HEK293 (cell line): ENCODE results near the gene MCOLN1.
"Not testable (repeated sequence)": the region's sequence is repeated elsewhere in the genome, so short reads cannot be mapped to it uniquely, and the experiment has no call there.

Source experiments
- CTCF ChIA-PET: fragments of 350-600 bp; formaldehyde crosslinking; extraction: SDS; loops from one replicate; lab custom pipeline; 2021; ENCODE audit warnings: antibody characterized with exemption; lab: Yijun Ruan, JAX
- POLR2A ChIA-PET: fragments of 300-600 bp; formaldehyde crosslinking; extraction: SDS; loops from one replicate; lab custom pipeline; 2020; ENCODE audit warnings: antibody characterized with exemption, inconsistent platforms; lab: Yijun Ruan, JAX
- H3K27ac ChIP-seq: fragments of 200-500 bp; sonication (Bioruptor generic); 2 replicates; pipeline ENCODE4 v1.5.1; 2014; ENCODE audit warnings: low read depth, low read length, control low read depth, inconsistent platforms; ENCODE audit errors: extremely low read depth
- H3K36me3 ChIP-seq, 2 experiments: fragments of 200-500 bp in 1 of 2; sonication (Bioruptor generic) in 1 of 2; 1 replicate in 1 of 2; 2 replicates in 1 of 2; pipeline ENCODE4 v1.5.1; 2014 to 2017; ENCODE audit warnings: inconsistent platforms in 2 of 2, low read length in 2 of 2; ENCODE audit not compliant: control insufficient read depth in 2 of 2, insufficient read depth in 1 of 2
- H3K4me1 ChIP-seq: fragments of 200-500 bp; sonication (Bioruptor generic); 2 replicates; pipeline ENCODE4 v1.5.1; 2014; ENCODE audit warnings: mild to moderate bottlenecking, low read length, inconsistent platforms; ENCODE audit not compliant: control insufficient read depth, insufficient read depth
- H3K4me3 ChIP-seq: 2 replicates; pipeline ENCODE4 v1.5.1; 2011; ENCODE audit warnings: low read depth, mild to moderate bottlenecking, control low read depth, low read length, moderate library complexity
- H3K9me3 ChIP-seq: fragments of 200-500 bp; sonication (Bioruptor generic); 2 replicates; pipeline ENCODE4 v1.5.1; 2014; ENCODE audit warnings: low read depth, low read length, inconsistent platforms; ENCODE audit not compliant: control insufficient read depth, insufficient read depth
- GLIS2 ChIP-seq: fragments of 450-650 bp; formaldehyde crosslinking; IDR thresholded peaks from 2 replicates; pipeline ENCODE4 v1.5.1; 2016; ENCODE audit warnings: missing biosample characterization, missing genetic modification characterization
- MZF1 ChIP-seq: fragments of 450-650 bp; formaldehyde crosslinking; IDR thresholded peaks from 2 replicates; pipeline ENCODE4 v1.5.1; 2017; ENCODE audit warnings: missing biosample characterization, missing genetic modification characterization, borderline replicate concordance
- OSR2 ChIP-seq: fragments of 450-650 bp; formaldehyde crosslinking; IDR thresholded peaks from 2 replicates; pipeline ENCODE4 v1.5.1; 2016; ENCODE audit warnings: missing biosample characterization, missing genetic modification characterization
- YY2 ChIP-seq: fragments of 450-650 bp; formaldehyde crosslinking; IDR thresholded peaks from 2 replicates; pipeline ENCODE4 v1.5.1; 2016; ENCODE audit warnings: missing biosample characterization, missing genetic modification characterization
- ZNF121 ChIP-seq: fragments of 450-650 bp; formaldehyde crosslinking; IDR thresholded peaks from 2 replicates; pipeline ENCODE4 v1.5.1; 2016; ENCODE audit warnings: missing biosample characterization, missing genetic modification characterization
- ZNF138 ChIP-seq: fragments of 450-650 bp; formaldehyde crosslinking; IDR thresholded peaks from 2 replicates; pipeline ENCODE4 v1.5.1; 2016; ENCODE audit warnings: missing biosample characterization, missing genetic modification characterization, borderline replicate concordance
- ZNF148 ChIP-seq: fragments of 450-650 bp; formaldehyde crosslinking; IDR thresholded peaks from 2 replicates; pipeline ENCODE4 v1.5.0; 2017; ENCODE audit warnings: missing biosample characterization, missing genetic modification characterization, borderline replicate concordance
- ZNF366 ChIP-seq: fragments of 450-650 bp; formaldehyde crosslinking; conservative IDR thresholded peaks from 2 replicates; pipeline ENCODE4 v1.5.1; 2016; ENCODE audit warnings: missing biosample characterization, missing genetic modification characterization
- ZNF398 ChIP-seq: fragments of 450-650 bp; formaldehyde crosslinking; IDR thresholded peaks from 2 replicates; pipeline ENCODE4 v1.5.1; 2017; ENCODE audit warnings: missing biosample characterization, missing genetic modification characterization
- ZNF514 ChIP-seq: fragments of 450-650 bp; formaldehyde crosslinking; IDR thresholded peaks from 2 replicates; pipeline ENCODE4 v1.5.1; 2016; ENCODE audit warnings: missing biosample characterization, missing genetic modification characterization
- ZNF626 ChIP-seq: fragments of 450-650 bp; sonication (Bioruptor Pico); formaldehyde crosslinking; IDR thresholded peaks from 2 replicates; pipeline ENCODE4 v1.5.1; 2018; ENCODE audit warnings: missing biosample characterization, missing genetic modification characterization, inconsistent platforms
- ZNF785 ChIP-seq: fragments of 450-650 bp; formaldehyde crosslinking; IDR thresholded peaks from 2 replicates; pipeline ENCODE4 v1.5.1; 2016; ENCODE audit warnings: missing biosample characterization, missing genetic modification characterization
- ZNF791 ChIP-seq: fragments of 450-650 bp; formaldehyde crosslinking; IDR thresholded peaks from 2 replicates; pipeline ENCODE4 v1.5.1; 2016; ENCODE audit warnings: missing biosample characterization, missing genetic modification characterization
- ZSCAN18 ChIP-seq: fragments of 450-650 bp; formaldehyde crosslinking; IDR thresholded peaks from 2 replicates; pipeline ENCODE4 v1.5.1; 2016; ENCODE audit warnings: missing biosample characterization, missing genetic modification characterization
- TF ChIP-seq, protein P1 (sequence below): sonication (generic); formaldehyde crosslinking; IDR thresholded peaks from 2 replicates; pipeline ENCODE4 v1.8.1; 2022; ENCODE audit warnings: mild to moderate bottlenecking, moderate library complexity, missing genetic modification reagents

MCOLN1 gene

GRCh38 chr19:7535047-7535997 lies 12.9 kb downstream of the MCOLN1 start, which contains the start of gene PNPLA6 (continued):
- TF ChIP-seq OSR2 (tag by site-specific recombination) (0 out of 2 replicates have a peak, but pooled peaks have one; percentile 13), ZNF514 (tag by site-specific recombination) (no peak), ZNF148 (tag by site-specific recombination) (0 out of 2 replicates have a peak, but pooled peaks have one; percentile 17)

GRCh38 chr19:7535998-7536695 lies 13.7 kb downstream of the MCOLN1 start:
- Histone ChIP-seq H3K4me3 (peak overlapping the region; percentile 82), H3K4me1 (no peaks in the 10 kb centered on the region), H3K36me3 (peaks cover 0 to 21% of the 10 kb centered on the region in 2 experiments; a peak in 1 of 3 replicates), H3K9me3 (no peaks in the 10 kb centered on the region), H3K27ac (no peak overlapping the region; the same call in 1 of the 2 replicates)
- TF ChIP-seq ZNF121 (tag by site-specific recombination) (no peak), ZNF366 (tag by site-specific recombination) (no peak), ZNF785 (tag by site-specific recombination) (no peak), YY2 (tag by site-specific recombination) (no peak), ZSCAN18 (tag by site-specific recombination) (no peak), ZNF626 (tag by site-specific recombination) (no peak), ZNF791 (no peak), ZNF138 (tag by site-specific recombination) (no peak), GLIS2 (tag by site-specific recombination) (no peak), MZF1 (tag by site-specific recombination) (no peak), ZNF398 (tag by site-specific recombination) (no peak)
- TF ChIP-seq, protein P1, sequence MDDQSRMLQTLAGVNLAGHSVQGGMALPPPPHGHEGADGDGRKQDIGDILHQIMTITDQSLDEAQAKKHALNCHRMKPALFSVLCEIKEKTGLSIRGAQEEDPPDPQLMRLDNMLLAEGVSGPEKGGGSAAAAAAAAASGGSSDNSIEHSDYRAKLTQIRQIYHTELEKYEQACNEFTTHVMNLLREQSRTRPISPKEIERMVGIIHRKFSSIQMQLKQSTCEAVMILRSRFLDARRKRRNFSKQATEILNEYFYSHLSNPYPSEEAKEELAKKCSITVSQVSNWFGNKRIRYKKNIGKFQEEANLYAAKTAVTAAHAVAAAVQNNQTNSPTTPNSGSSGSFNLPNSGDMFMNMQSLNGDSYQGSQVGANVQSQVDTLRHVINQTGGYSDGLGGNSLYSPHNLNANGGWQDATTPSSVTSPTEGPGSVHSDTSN: no peak
- CTCF ChIA-PET: no interaction called here
- POLR2A ChIA-PET: interaction anchor here (0.8 to 3.4 kb wide), 4 partner anchors 8 to 32 kb away, joined by 4 to 27 read pairs (median 4); partner anchors contain the start of genes MCOLN1 and ZNF358

- POLR2A ChIA-PET, H3K27ac ChIP-seq, CTCF ChIA-PET: not testable (repeated sequence)
Measured at GRCh38 chr19:7538990-7539389, 16.6 kb downstream of the MCOLN1 start.

More at GRCh38 chr19:7538990-7539389, 16.6 kb downstream of the MCOLN1 start:
- H3K36me3 ChIP-seq: peaks cover 0 to 32% of the 10 kb centered on the region in 2 experiments; a peak in 1 of 3 replicates
- not testable (repeated sequence) for H3K4me3 ChIP-seq, H3K4me1 ChIP-seq, H3K9me3 ChIP-seq
